B cell (primary cell): ENCODE measurements around the gene RAC3. TPM values are rescaled to one million over a fixed set of nuclear protein-coding genes. Genes with fewer than 3 reads are reported as not detected.

Source experiments
- ATAC-seq: fragments of 200-7000 bp; cut with Tn5 transposase; one replicate; pipeline ENCODE4 v1.10.0; 2021; ENCODE audit warnings: low read depth, mild to moderate bottlenecking, moderate number of reproducible peaks, moderate library complexity
- CTCF ChIA-PET: fragments of 350-600 bp; sonication (Branson Sonifier 250); formaldehyde crosslinking; loops from one replicate; lab custom pipeline; 2021; ENCODE audit warnings: antibody characterized with exemption, inconsistent platforms; lab: Charles Lee
- POLR2A ChIA-PET: fragments of 350-600 bp; sonication (Branson Sonifier 250); formaldehyde crosslinking; loops from one replicate; lab custom pipeline; 2021; ENCODE audit warnings: antibody characterized with exemption; lab: Charles Lee
- DNase-seq: peaks from one replicate; pipeline ENCODE4 v3.0.0; 2013
- H2AFZ ChIP-seq: 2 replicates; pipeline ENCODE4 v1.6.1; 2012; ENCODE audit warnings: mild to moderate bottlenecking, low read depth, low read length; ENCODE audit not compliant: insufficient read depth, poor library complexity, severe bottlenecking
- H3K27ac ChIP-seq, 2 donors: 1 replicate in 1 of 2; 2 replicates in 1 of 2; pipeline ENCODE4 v1.5.1; 2012 to 2013; ENCODE audit warnings: low read length in 2 of 2, mild to moderate bottlenecking in 2 of 2, moderate library complexity in 1 of 2
- H3K27me3 ChIP-seq, 4 experiments: fragments of 200-600 bp in 1 of 4; sonication (generic) in 1 of 4; replicated peaks in 1 of 4; 1 replicate in 2 of 4; 2 replicates in 2 of 4; pipeline versions ENCODE4 v1.6.1 to v1.7.0; 2013 to 2016; ENCODE audit warnings: low read length in 3 of 4, mild to moderate bottlenecking in 2 of 4, mixed read lengths in 1 of 4, moderate library complexity in 1 of 4; ENCODE audit not compliant: insufficient read depth in 4 of 4, control insufficient read depth in 3 of 4; ENCODE audit errors: control extremely low read depth in 1 of 4
- H3K36me3 ChIP-seq, 2 experiments: replicated peaks in 1 of 2; 1 replicate in 1 of 2; 2 replicates in 1 of 2; pipeline versions ENCODE4 v1.6.1 to v1.7.1; 2013; ENCODE audit warnings: low read length in 1 of 2; ENCODE audit not compliant: insufficient read depth in 2 of 2, control insufficient read depth in 1 of 2; ENCODE audit errors: control extremely low read depth in 1 of 2, extremely low read depth in 1 of 2
- H3K4me1 ChIP-seq, 2 donors: fragments of 200-600 bp in 1 of 2; sonication (generic) in 1 of 2; 1 replicate in 1 of 2; 2 replicates in 1 of 2; pipeline versions ENCODE4 v1.5.1 to v1.6.1; 2013 to 2017; ENCODE audit warnings: low read length in 2 of 2; ENCODE audit not compliant: control insufficient read depth in 2 of 2, insufficient read depth in 2 of 2
- H3K4me2 ChIP-seq: replicated peaks from 2 replicates; pipeline ENCODE3; 2012; ENCODE audit warnings: mild to moderate bottlenecking, low read depth, low read length; ENCODE audit not compliant: poor library complexity, severe bottlenecking
- H3K4me3 ChIP-seq, 5 experiments: fragments of 200-600 bp in 1 of 5; sonication (generic) in 1 of 5; 1 replicate in 3 of 5; 2 replicates in 2 of 5; pipeline versions ENCODE4 v1.5.1 to v1.7.0; 2011 to 2016; ENCODE audit warnings: low read length in 4 of 5, mild to moderate bottlenecking in 4 of 5, low read depth in 2 of 5, control low read depth in 1 of 5, moderate library complexity in 1 of 5; ENCODE audit not compliant: insufficient read depth in 1 of 5; ENCODE audit errors: control extremely low read depth in 1 of 5, extremely low read depth in 1 of 5
- H3K79me2 ChIP-seq: fragments of 200-600 bp; sonication (generic); one replicate; pipeline ENCODE4 v1.6.0; 2016; ENCODE audit warnings: low read length; ENCODE audit not compliant: control insufficient read depth, insufficient read depth
- H3K9ac ChIP-seq: fragments of 200-600 bp; sonication (generic); 2 replicates; pipeline ENCODE4 v1.6.1; 2017; ENCODE audit warnings: mild to moderate bottlenecking, low read length, moderate library complexity
- H3K9me3 ChIP-seq, 3 donors: one replicate each; pipeline versions ENCODE4 v1.6.1 to v1.7.1; 2013; ENCODE audit warnings: low read length in 2 of 3; ENCODE audit not compliant: control insufficient read depth in 2 of 3, insufficient read depth in 1 of 3; ENCODE audit errors: control extremely low read depth in 1 of 3
- H4K20me1 ChIP-seq: 2 replicates; pipeline ENCODE4 v1.6.0; 2012; ENCODE audit warnings: mild to moderate bottlenecking, low read length; ENCODE audit not compliant: insufficient read depth, control insufficient read depth, poor library complexity, severe bottlenecking
- H3K27ac Mint-ChIP-seq: one replicate; pipeline ENCODE4 v1.8.0; 2021; ENCODE audit warnings: mixed read lengths
- H3K27me3 Mint-ChIP-seq: one replicate; pipeline ENCODE4 v1.8.0; 2021; ENCODE audit warnings: mixed read lengths
- H3K4me1 Mint-ChIP-seq: one replicate; pipeline ENCODE4 v1.8.0; 2021; ENCODE audit warnings: mixed read lengths
- H3K4me3 Mint-ChIP-seq: one replicate; pipeline ENCODE4 v1.8.0; 2021; ENCODE audit warnings: mixed read lengths
- H3K9me3 Mint-ChIP-seq: one replicate; pipeline ENCODE4 v1.8.0; 2022; ENCODE audit warnings: mixed read lengths; ENCODE audit not compliant: insufficient read depth
- EZH2 ChIP-seq: IDR thresholded peaks from 2 replicates; pipeline ENCODE4 v1.6.1; 2012; ENCODE audit warnings: borderline replicate concordance, low read depth, mild to moderate bottlenecking, moderate library complexity, low read length; ENCODE audit not compliant: insufficient read depth, poor library complexity, severe bottlenecking
- WGBS: methylation state at CpG from one replicate; pipeline ENCODE4 v1.1.5; 2013; ENCODE audit warnings: missing lambda C conversion rate; ENCODE audit not compliant: insufficient coverage; 5-methylcytosine and 5-hydroxymethylcytosine counted together
- intact Hi-C: fragments of 100-400 bp; cut with micrococcal nuclease; formaldehyde crosslinking; loops from one replicate; pipeline ENCODE4 v1.10.0; 2022
- polyA plus RNA-seq: library from polyadenylated mRNA; depleted of rRNA; stranded (reverse); fragments of >200 nt; gene quantifications from 2 replicates; pipeline ENCODE4 v1.2.3, GENCODE V29; 2012
- total RNA-seq, 2 donors: library from RNA; stranded (reverse); fragments of 120-200 nt in 1 of 2; gene quantifications; 1 replicate in 1 of 2; 2 replicates in 1 of 2; pipeline versions ENCODE4 v1.2.3 to v1.2.4, GENCODE V29; 2013 to 2022
- TF ChIP-seq, protein P1 (sequence below): fragments of 200-600 bp; IDR thresholded peaks from one replicate; pipeline ENCODE4 v1.8.0; 2022; ENCODE audit warnings: antibody characterized with exemption, mild to moderate bottlenecking

RAC3 gene
- total and polyA plus RNA-seq, 2 donors (not counting 1 experiment from before 2014, with no cell fraction given): 0.62 to 2.0 TPM

DNA sequence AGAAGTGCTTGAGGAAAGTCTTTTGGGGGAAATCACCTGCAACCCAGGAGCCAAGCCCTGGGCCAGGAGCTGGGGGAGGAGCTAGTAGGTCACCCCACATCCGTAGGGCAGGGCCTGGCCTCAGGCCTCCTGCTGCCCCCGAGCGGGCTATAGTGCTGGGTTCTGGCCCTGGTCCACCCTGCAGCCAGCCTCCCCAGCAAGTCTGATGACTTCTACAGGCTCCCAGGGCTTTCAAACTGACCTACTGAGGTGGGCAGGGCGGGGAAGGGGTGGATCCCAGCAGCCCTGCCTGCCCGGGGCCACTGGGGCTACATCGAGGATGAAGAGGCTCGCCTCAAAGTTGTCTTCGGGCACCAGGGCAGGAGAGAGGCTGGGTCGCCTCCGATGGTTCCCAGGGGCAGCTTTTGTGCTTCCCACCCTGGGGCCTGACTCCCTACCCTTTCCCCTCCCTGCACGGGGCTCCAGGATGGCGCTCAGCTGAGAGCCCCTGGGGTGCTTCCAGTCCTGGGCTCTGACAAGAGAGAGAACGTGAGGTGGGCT lies 13.8 kb upstream of the RAC3 start:
- Histone ChIP-seq H4K20me1 (peaks cover 25% of the 10 kb centered on the region), H3K9ac (no peak overlapping the region), H3K4me3 (no peak overlapping the region), H2AFZ (no peak overlapping the region), H3K27ac (no peak overlapping the region), H3K4me1 (peaks cover 8 to 23% of the 10 kb centered on the region in 2 donors), H3K27me3 (no peaks in the 10 kb centered on the region), H3K79me2 (peaks cover 10% of the 10 kb centered on the region), H3K9me3 (no peaks in the 10 kb centered on the region), H3K36me3 (peaks cover 0 to 3% of the 10 kb centered on the region in 2 experiments), H3K4me2 (no peak overlapping the region)
- no peaks in the 10 kb centered on the region for H3K9me3 Mint-ChIP-seq
- ATAC-seq: no peak
- H3K4me1 Mint-ChIP-seq: peaks cover 10% of the 10 kb centered on the region
- H3K4me3 Mint-ChIP-seq: no peak overlapping the region
- 97% methylated on average over 6 of the region's 13 CpGs for WGBS
- H3K27me3 Mint-ChIP-seq: no peaks in the 10 kb centered on the region
- no peak overlapping the region for H3K27ac Mint-ChIP-seq
- intact Hi-C loops: no loop called here
- ChIA-PET POLR2A (no interaction called here), CTCF (interaction anchor here (7.2 kb wide), 1 partner anchor 58 kb away, joined by 91 read pairs; no protein-coding TSS in a partner anchor)
- no peak for DNase-seq
- no peak for TF ChIP-seq EZH2
- TF ChIP-seq, protein P1, sequence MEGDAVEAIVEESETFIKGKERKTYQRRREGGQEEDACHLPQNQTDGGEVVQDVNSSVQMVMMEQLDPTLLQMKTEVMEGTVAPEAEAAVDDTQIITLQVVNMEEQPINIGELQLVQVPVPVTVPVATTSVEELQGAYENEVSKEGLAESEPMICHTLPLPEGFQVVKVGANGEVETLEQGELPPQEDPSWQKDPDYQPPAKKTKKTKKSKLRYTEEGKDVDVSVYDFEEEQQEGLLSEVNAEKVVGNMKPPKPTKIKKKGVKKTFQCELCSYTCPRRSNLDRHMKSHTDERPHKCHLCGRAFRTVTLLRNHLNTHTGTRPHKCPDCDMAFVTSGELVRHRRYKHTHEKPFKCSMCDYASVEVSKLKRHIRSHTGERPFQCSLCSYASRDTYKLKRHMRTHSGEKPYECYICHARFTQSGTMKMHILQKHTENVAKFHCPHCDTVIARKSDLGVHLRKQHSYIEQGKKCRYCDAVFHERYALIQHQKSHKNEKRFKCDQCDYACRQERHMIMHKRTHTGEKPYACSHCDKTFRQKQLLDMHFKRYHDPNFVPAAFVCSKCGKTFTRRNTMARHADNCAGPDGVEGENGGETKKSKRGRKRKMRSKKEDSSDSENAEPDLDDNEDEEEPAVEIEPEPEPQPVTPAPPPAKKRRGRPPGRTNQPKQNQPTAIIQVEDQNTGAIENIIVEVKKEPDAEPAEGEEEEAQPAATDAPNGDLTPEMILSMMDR: no peak

DNA sequence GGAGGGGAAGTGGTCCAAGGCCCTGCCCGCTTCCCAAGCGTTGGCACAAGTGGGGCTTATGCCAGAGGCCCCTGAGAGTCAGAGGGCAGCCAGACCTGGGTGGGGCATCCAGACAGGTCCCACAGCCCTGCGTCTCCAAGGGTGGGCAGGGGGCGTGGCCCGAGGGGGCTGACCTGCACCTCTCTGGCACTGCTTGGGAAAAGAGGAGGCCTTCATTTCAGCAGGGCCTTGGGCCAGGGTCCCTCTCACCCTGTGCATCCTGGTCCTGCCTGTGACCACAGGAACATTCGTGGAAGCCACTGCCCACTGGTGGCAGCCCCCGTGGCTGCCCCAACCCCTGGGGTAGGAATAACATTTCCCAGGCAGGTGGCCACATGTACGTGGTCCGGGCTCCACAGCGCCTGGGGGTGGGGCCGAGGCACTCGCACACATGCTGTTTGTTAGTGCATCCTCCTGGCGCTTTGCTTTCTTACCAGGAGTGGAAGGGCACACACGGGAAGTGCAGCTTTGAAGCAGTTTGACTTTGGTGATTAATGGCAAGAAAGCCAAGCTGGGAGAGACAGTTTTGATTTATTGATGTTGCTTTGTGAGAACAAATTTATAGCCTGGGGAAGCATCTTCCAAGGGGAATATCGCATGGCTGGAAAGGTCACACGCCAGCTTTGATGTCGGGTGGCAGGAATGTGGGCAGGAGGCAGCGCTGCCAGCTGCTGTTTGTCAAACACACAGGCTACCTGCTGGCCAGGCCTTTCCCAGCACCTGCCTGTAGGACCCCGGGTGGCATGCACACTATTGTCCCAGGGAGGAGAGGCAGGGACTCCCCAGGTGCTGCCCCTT lies 13.1 kb upstream of the RAC3 start:
- Mint-ChIP-seq H3K4me1 (peaks cover 10% of the 10 kb centered on the region), H3K27me3 (no peaks in the 10 kb centered on the region), H3K4me3 (no peak overlapping the region), H3K27ac (no peak overlapping the region), H3K9me3 (no peaks in the 10 kb centered on the region)
- Histone ChIP-seq H3K4me3 (no peak overlapping the region), H3K4me2 (no peak overlapping the region), H3K79me2 (peaks cover 10% of the 10 kb centered on the region), H3K9ac (no peak overlapping the region), H3K27ac (no peak overlapping the region), H3K36me3 (peaks cover 0 to 3% of the 10 kb centered on the region in 2 experiments), H3K9me3 (no peaks in the 10 kb centered on the region), H3K27me3 (no peaks in the 10 kb centered on the region), H2AFZ (no peak overlapping the region), H3K4me1 (peaks cover 8 to 23% of the 10 kb centered on the region in 2 donors), H4K20me1 (peaks cover 25% of the 10 kb centered on the region)
- intact Hi-C loops: no loop called here
- no peak for DNase-seq
- ChIA-PET POLR2A (no interaction called here), CTCF (interaction anchor here (1.0 to 7.2 kb wide), 3 partner anchors 51 to 88 kb away, joined by 4 to 91 read pairs (median 4); no protein-coding TSS in a partner anchor)
- TF ChIP-seq, protein P1: no peak
- TF ChIP-seq EZH2: no peak
- ATAC-seq: no peak
- WGBS: 91% methylated on average over 19 of the region's 19 CpGs
